Panc1 (cell line): Measurements from ENCODE around the gene LAMTOR3.

Experiments used
- POLR2AphosphoS5 ChIP-seq: IDR thresholded peaks from 2 replicates; pipeline ENCODE4 v1.6.1; 2012; ENCODE audit warnings: mild to moderate bottlenecking, low read depth, low read length, moderate library complexity
- SIN3A ChIP-seq: IDR thresholded peaks from 2 replicates; pipeline ENCODE4 v1.6.1; 2012; ENCODE audit warnings: low read depth, mild to moderate bottlenecking, low read length, moderate library complexity, borderline replicate concordance; ENCODE audit not compliant: insufficient read depth
- TCF7L2 ChIP-seq: IDR thresholded peaks from 2 replicates; pipeline ENCODE4 v1.6.1; 2011; ENCODE audit warnings: mild to moderate bottlenecking, low read depth, low read length, inconsistent platforms
- TF ChIP-seq, protein P1 (sequence below): fragments of 450-650 bp; IDR thresholded peaks from 2 replicates; pipeline ENCODE4 v1.5.1; 2017; ENCODE audit warnings: mild to moderate bottlenecking
- TF ChIP-seq, protein P2 (sequence below), 2 experiments: IDR thresholded peaks; 2 replicates each; pipeline ENCODE4 v1.6.1; 2011 to 2012; ENCODE audit warnings: low read depth in 2 of 2, control low read depth in 1 of 2, low read length in 1 of 2, mild to moderate bottlenecking in 1 of 2, moderate library complexity in 1 of 2; ENCODE audit not compliant: insufficient read depth in 1 of 2

- TF ChIP-seq, protein P1, sequence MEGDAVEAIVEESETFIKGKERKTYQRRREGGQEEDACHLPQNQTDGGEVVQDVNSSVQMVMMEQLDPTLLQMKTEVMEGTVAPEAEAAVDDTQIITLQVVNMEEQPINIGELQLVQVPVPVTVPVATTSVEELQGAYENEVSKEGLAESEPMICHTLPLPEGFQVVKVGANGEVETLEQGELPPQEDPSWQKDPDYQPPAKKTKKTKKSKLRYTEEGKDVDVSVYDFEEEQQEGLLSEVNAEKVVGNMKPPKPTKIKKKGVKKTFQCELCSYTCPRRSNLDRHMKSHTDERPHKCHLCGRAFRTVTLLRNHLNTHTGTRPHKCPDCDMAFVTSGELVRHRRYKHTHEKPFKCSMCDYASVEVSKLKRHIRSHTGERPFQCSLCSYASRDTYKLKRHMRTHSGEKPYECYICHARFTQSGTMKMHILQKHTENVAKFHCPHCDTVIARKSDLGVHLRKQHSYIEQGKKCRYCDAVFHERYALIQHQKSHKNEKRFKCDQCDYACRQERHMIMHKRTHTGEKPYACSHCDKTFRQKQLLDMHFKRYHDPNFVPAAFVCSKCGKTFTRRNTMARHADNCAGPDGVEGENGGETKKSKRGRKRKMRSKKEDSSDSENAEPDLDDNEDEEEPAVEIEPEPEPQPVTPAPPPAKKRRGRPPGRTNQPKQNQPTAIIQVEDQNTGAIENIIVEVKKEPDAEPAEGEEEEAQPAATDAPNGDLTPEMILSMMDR: no peak
- TF ChIP-seq SIN3A: no peak
- no peak for TF ChIP-seq POLR2AphosphoS5
- TF ChIP-seq TCF7L2: no peak
- TF ChIP-seq, protein P2, sequence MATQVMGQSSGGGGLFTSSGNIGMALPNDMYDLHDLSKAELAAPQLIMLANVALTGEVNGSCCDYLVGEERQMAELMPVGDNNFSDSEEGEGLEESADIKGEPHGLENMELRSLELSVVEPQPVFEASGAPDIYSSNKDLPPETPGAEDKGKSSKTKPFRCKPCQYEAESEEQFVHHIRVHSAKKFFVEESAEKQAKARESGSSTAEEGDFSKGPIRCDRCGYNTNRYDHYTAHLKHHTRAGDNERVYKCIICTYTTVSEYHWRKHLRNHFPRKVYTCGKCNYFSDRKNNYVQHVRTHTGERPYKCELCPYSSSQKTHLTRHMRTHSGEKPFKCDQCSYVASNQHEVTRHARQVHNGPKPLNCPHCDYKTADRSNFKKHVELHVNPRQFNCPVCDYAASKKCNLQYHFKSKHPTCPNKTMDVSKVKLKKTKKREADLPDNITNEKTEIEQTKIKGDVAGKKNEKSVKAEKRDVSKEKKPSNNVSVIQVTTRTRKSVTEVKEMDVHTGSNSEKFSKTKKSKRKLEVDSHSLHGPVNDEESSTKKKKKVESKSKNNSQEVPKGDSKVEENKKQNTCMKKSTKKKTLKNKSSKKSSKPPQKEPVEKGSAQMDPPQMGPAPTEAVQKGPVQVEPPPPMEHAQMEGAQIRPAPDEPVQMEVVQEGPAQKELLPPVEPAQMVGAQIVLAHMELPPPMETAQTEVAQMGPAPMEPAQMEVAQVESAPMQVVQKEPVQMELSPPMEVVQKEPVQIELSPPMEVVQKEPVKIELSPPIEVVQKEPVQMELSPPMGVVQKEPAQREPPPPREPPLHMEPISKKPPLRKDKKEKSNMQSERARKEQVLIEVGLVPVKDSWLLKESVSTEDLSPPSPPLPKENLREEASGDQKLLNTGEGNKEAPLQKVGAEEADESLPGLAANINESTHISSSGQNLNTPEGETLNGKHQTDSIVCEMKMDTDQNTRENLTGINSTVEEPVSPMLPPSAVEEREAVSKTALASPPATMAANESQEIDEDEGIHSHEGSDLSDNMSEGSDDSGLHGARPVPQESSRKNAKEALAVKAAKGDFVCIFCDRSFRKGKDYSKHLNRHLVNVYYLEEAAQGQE (IDR thresholded peaks at IDR 0.05; ENCODE audit: insufficient read depth in 1 of 2, low read depth in 2 of 2, low read length in 1 of 2): no peak
These were observed 21.7 kb downstream of the LAMTOR3 start for GRCh38 chr4:99872570-99872969.
